Left cardiac atrium (tissue), 4 donors: ENCODE measurements around the gene PLPP6. TPM values are rescaled to one million over a fixed set of nuclear protein-coding genes. Genes with fewer than 3 reads are reported as not detected.

Source experiments
- ATAC-seq, 2 donors: fragments of 200-7000 bp; cut with Tn5 transposase; one replicate each; pipeline ENCODE4 v1.9.1; 2020; ENCODE audit warnings: mild to moderate bottlenecking in 2 of 2, moderate library complexity in 2 of 2
- DNase-seq: peaks from one replicate; pipeline ENCODE4 v3.0.0-alpha.2; 2020
- intact Hi-C, 2 donors: fragments of 100-400 bp; cut with DNase I; formaldehyde crosslinking; loops; one replicate each; pipeline versions ENCODE4 v1.14.1 to v1.15.1; 2022 to 2023
- total RNA-seq, 2 donors: library from RNA; stranded (reverse); fragmentation: NEBNext Ultra II Directional; extraction: Animal tissue kit (Norgen Biotek cat#: 25700); gene quantifications; one replicate each; pipeline ENCODE4 v1.2.1, GENCODE V29; 2021
- donor health status: DM: no; HTN: yes; CAD: no.
- donor health status: DM: no; HTN: yes; CAD: no; lungs with severe emphysema.
- donor health status: DM: yes; HTN: yes; CAD: no.
- donor health status: Dilated cardiomyopathy.

The PLPP6 gene
- total RNA-seq, 2 donors from 2014 or later = 3.1 to 3.4 TPM

- DNase-seq = no peak
- no peak for ATAC-seq
- intact Hi-C loops = loop anchor here in 1 of 2 donors (5.0 kb wide), 1 partner anchor 62 kb away; the partner anchor contains the start of gene AK3
Measured at GRCh38 chr9:4680750-4681149, 18.7 kb downstream of the PLPP6 start.

GRCh38 chr9:4684820-4685219, 22.7 kb downstream of the PLPP6 start:
- intact Hi-C loops = loop anchor here in 1 of 2 donors (5.0 kb wide), 1 partner anchor 57 kb away; the partner anchor contains the start of gene AK3
- DNase-seq (no peak), ATAC-seq (no peak)

GRCh38 chr9:4686112-4686511, 24.0 kb downstream of the PLPP6 start:
- intact Hi-C loops = no loop called here
- DNase-seq (no peak), ATAC-seq (peak in 1 of 2 donors; percentile 84)

- DNase-seq (no peak), ATAC-seq (no peak)
- intact Hi-C loops = no loop called here
Measured at GRCh38 chr9:4686584-4686983, 24.5 kb downstream of the PLPP6 start.

GRCh38 chr9:4689021-4689420, 26.9 kb downstream of the PLPP6 start:
- DNase-seq (no peak), ATAC-seq (peak in 1 of 2 donors; percentile 43)
- intact Hi-C loops = no loop called here

GRCh38 chr9:4689687-4690104, 27.6 kb downstream of the PLPP6 start:
- intact Hi-C loops = loop anchor here in 1 of 2 donors (5.0 kb wide), 1 partner anchor 38 kb away; no protein-coding TSS in a partner anchor
- peak; percentile 29 to 39 for ATAC-seq

GRCh38 chr9:4690144-4690543, 28.1 kb downstream of the PLPP6 start:
- ATAC-seq (no peak), DNase-seq (no peak)
- intact Hi-C loops = loop anchor here in 1 of 2 donors (5.0 kb wide), 1 partner anchor 37 kb away; no protein-coding TSS in a partner anchor

More at GRCh38 chr9:4689687-4690104, 27.6 kb downstream of the PLPP6 start:
- no peak for DNase-seq

- ATAC-seq (no peak), DNase-seq (no peak)
- intact Hi-C loops = loop anchor here in 1 of 2 donors (5.0 kb wide), 1 partner anchor 36 kb away; no protein-coding TSS in a partner anchor
Measured at GRCh38 chr9:4691795-4692194, 29.7 kb downstream of the PLPP6 start.

GRCh38 chr9:4700091-4700490, 38.0 kb downstream of the PLPP6 start:
- DNase-seq (no peak), ATAC-seq (no peak)
- intact Hi-C loops = no loop called here

- intact Hi-C loops = no loop called here
- DNase-seq (no peak), ATAC-seq (no peak)
Measured at GRCh38 chr9:4700932-4701331, 38.8 kb downstream of the PLPP6 start.

GRCh38 chr9:4701526-4701925, 39.4 kb downstream of the PLPP6 start:
- intact Hi-C loops = no loop called here
- ATAC-seq (no peak), DNase-seq (no peak)

- intact Hi-C loops = no loop called here
- ATAC-seq = no peak
- DNase-seq = no peak
Measured at GRCh38 chr9:4704129-4704528, 42.0 kb downstream of the PLPP6 start.

GRCh38 chr9:4706021-4706420, 43.9 kb downstream of the PLPP6 start:
- intact Hi-C loops = no loop called here
- ATAC-seq = no peak

GRCh38 chr9:4706971-4707622, 45.0 kb downstream of the PLPP6 start:
- DNase-seq (no peak), ATAC-seq (no peak)
- intact Hi-C loops = no loop called here

More at GRCh38 chr9:4706021-4706420, 43.9 kb downstream of the PLPP6 start:
- DNase-seq = no peak

GRCh38 chr9:4709380-4709779, 47.3 kb downstream of the PLPP6 start:
- ATAC-seq (no peak), DNase-seq (no peak)
- intact Hi-C loops = no loop called here

GRCh38 chr9:4713849-4714248, 51.8 kb downstream of the PLPP6 start:
- peak; percentile 15 to 49 for ATAC-seq
- DNase-seq = no peak
- intact Hi-C loops = no loop called here

GRCh38 chr9:4714266-4715016, 52.3 kb downstream of the PLPP6 start:
- intact Hi-C loops = no loop called here
- ATAC-seq = no peak

More at GRCh38 chr9:4714266-4715016, 52.3 kb downstream of the PLPP6 start:
- no peak for DNase-seq
